Kidney epithelial cell (primary cell): Measurements from ENCODE around the gene MTHFR. TPM values are rescaled to one million over a fixed set of nuclear protein-coding genes. Genes with fewer than 3 reads are reported as not detected.

ENCODE experiments used
- DNase-seq: peaks from one replicate; pipeline ENCODE4 v3.0.0-alpha.2; 2010; ENCODE audit warnings: low read depth
- H3K27me3 ChIP-seq: 2 replicates; pipeline ENCODE4 v1.6.0; 2011; ENCODE audit warnings: low read length; ENCODE audit not compliant: control insufficient read depth, insufficient read depth
- H3K36me3 ChIP-seq: 2 replicates; pipeline ENCODE4 v1.5.1; 2011; ENCODE audit warnings: low read length; ENCODE audit not compliant: control insufficient read depth, insufficient read depth
- H3K4me3 ChIP-seq: 2 replicates; pipeline ENCODE4 v1.5.1; 2011; ENCODE audit warnings: low read depth, mild to moderate bottlenecking, control low read depth, low read length
- total RNA-seq: library from RNA; depleted of rRNA; stranded (reverse); fragments of >200 nt; gene quantifications from 2 replicates; pipeline ENCODE4 v1.2.3, GENCODE V29; 2015
- TF ChIP-seq, protein P1 (sequence below): IDR thresholded peaks from 2 replicates; pipeline ENCODE4 v1.5.1; 2011; ENCODE audit warnings: mild to moderate bottlenecking, moderate library complexity, low read length, control low read depth, inconsistent platforms; ENCODE audit not compliant: insufficient read depth, poor library complexity, severe bottlenecking

MTHFR gene
- total RNA-seq, 1 donor from 2014 or later: 26.6 TPM

DNA sequence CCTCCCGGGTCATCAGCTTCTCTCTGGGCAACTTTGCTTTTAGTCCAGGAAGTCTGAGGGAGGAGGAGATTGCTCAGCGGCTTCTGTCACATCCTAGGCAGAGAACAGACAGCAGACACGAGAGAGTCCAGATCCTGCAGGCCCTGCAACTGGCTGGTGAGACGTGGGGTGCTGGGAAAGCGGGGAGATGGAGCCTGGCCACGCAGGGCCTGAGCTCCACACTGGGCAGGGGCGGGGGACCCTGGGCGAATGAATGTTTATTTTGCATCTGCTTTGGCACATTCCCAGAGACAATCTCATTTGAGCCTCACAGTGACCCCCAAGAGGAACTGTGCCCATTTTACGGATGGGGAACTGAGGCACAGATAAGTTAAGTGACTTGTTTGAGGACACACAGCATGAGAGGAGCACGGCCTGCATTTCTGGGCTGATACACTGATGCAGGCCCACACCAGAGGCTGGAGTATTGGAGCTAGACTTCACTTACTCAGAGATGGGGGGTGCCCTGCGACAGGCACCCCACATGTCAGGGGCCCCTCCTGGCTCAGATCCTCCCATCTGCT is 34.2 kb downstream of the MTHFR start:
- no peak for DNase-seq
- TF ChIP-seq, protein P1, sequence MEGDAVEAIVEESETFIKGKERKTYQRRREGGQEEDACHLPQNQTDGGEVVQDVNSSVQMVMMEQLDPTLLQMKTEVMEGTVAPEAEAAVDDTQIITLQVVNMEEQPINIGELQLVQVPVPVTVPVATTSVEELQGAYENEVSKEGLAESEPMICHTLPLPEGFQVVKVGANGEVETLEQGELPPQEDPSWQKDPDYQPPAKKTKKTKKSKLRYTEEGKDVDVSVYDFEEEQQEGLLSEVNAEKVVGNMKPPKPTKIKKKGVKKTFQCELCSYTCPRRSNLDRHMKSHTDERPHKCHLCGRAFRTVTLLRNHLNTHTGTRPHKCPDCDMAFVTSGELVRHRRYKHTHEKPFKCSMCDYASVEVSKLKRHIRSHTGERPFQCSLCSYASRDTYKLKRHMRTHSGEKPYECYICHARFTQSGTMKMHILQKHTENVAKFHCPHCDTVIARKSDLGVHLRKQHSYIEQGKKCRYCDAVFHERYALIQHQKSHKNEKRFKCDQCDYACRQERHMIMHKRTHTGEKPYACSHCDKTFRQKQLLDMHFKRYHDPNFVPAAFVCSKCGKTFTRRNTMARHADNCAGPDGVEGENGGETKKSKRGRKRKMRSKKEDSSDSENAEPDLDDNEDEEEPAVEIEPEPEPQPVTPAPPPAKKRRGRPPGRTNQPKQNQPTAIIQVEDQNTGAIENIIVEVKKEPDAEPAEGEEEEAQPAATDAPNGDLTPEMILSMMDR: no peak
- no peaks in the 10 kb centered on the region for H3K36me3 ChIP-seq
- peaks cover 8% of the 10 kb centered on the region for H3K27me3 ChIP-seq
- no peak overlapping the region for H3K4me3 ChIP-seq

DNA sequence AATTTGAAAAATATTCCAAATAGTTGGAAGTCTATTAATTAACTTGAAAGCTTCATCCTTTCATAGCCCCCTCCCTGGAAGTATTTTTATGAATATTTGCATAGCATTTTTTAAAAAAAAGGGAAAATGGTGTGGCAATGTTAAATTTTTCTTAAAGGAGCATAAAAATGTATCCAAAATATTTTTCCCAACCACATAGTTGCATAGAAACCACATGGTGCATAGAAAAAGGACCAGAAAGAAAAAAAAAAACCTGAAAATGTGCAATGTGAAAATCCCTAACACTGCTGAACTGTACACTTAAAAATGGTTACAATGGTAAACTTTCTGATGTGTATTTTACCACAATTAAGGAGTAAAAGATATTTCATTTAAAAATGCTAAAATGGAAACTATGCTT is 35.8 kb downstream of the MTHFR start:
- no peak for DNase-seq
- H3K27me3 ChIP-seq: peaks cover 15% of the 10 kb centered on the region
- H3K36me3 ChIP-seq: no peaks in the 10 kb centered on the region
- no peak overlapping the region for H3K4me3 ChIP-seq
- TF ChIP-seq, protein P1: no peak

DNA sequence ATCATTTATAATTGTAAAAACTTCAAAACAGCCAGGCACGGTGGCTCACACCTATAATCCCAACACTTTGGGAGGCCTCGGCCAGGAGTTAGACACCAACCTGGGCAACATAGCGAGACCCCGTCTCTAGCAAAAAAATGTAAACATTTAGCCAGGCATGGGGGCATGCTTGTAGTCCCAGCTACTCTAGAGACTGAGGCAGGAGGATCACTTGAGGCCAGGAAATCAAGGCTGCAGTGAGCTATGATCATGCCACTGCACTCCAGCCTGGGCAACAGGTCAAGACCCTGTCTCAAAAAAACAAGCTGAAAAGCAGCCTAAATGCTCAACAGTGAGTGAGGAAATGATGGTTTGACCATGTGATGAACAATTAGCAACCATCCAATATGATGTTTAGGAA is 36.5 kb downstream of the MTHFR start:
- Histone ChIP-seq H3K4me3 (no peak overlapping the region), H3K36me3 (no peaks in the 10 kb centered on the region), H3K27me3 (peaks cover 15% of the 10 kb centered on the region)
- TF ChIP-seq, protein P1: no peak
- no peak for DNase-seq

DNA sequence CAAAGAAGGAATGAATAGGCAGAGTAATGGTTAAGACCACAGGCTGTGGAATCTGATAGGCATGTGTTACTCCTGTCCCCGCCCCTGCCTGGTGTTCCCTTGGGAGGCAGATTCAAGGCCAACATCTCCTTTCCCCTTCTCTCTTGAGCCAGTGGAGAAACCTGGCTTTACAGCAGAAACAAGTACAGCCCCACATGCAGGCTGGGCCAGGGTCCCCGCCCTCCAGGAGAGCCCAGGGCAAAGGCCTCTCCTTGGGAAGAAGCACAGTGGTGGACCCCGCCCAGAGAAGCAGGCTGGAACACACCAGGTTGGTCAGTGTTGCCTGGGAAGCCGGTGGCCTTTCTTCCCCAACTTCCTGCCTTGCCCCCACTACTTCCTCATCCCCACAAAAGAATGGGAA is 36.9 kb downstream of the MTHFR start:
- TF ChIP-seq, protein P1: no peak
- peaks cover 15% of the 10 kb centered on the region for H3K27me3 ChIP-seq
- no peaks in the 10 kb centered on the region for H3K36me3 ChIP-seq
- H3K4me3 ChIP-seq: no peak overlapping the region
- no peak for DNase-seq

DNA sequence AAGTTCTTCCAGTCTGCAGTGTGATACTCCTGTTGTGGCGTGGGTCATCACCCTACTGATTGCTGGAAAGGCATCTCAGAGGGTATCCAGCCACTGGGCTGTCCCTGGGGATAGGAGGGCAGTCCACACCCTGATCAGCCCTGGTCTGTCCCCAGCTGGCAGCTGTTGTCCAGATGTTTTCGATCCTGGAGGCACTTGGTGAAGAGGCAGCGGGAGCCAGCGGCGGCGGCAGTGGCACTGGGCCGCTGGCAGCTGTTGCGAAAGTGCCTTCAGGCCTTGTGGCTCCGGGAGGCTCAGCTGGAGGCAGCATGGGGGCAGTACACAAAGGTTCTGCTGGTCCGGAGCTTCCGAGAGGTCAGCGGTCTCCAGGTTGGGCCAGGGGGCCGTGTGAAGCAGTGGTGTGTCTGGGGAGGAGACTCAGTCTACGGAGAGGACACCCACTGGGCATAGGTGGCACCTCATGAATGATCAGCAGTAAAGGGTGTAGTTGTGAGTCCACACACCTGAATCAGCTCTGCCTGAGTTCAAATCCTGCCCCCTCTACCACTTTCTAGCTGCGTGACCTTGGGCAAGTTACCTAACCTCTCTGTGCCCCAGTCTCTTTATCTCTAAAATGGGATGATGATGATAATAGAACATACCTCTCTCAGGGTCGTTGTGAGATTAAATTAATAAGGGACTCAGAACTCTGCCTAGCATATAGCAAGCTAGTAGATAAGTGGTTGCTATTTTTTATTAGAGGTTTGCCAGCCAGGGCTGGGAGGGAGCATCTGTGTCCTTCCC is 37.7 kb downstream of the MTHFR start:
- H3K36me3 ChIP-seq: no peaks in the 10 kb centered on the region
- DNase-seq: no peak
- peaks cover 15% of the 10 kb centered on the region for H3K27me3 ChIP-seq
- H3K4me3 ChIP-seq: no peak overlapping the region
- TF ChIP-seq, protein P1: no peak

DNA sequence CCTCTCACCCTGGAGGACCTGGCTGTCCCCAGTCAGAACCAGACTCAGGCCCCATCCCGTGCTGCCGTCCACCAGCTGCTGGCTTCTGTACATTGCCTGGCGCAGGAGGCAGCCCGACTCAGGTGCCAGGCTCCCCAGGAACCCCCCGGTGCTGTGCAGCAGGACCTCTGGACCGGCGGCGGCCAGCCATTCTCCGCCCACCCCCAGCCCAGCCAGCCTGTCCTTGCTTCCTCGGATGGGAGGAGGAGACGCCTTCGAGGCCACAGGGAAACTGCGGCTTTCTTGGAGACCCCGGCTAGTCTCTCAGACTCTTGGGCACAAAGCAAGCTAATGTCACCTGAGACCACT is 39.4 kb downstream of the MTHFR start:
- DNase-seq: no peak
- TF ChIP-seq, protein P1: no peak
- Histone ChIP-seq H3K4me3 (no peak overlapping the region), H3K27me3 (peaks cover 28% of the 10 kb centered on the region), H3K36me3 (no peaks in the 10 kb centered on the region)
